ENCODE measurements around the gene CTBP1. TPM values are rescaled to one million over a fixed set of nuclear protein-coding genes. Genes with fewer than 3 reads are reported as not detected.

CTBP1 gene
- total and polyA plus RNA-seq, 2 experiments from 2014 or later, result 40.1 to 160 TPM

- no peak for DNase-seq
- no peak overlapping the region for H3K9ac ChIP-seq
- H3K9me3 ChIP-seq (ENCODE audit: low read depth), result no peaks in the 10 kb centered on the region
- 0 out of 2 replicates have a peak, but pooled peaks cover 8% of the 10 kb centered on the region for H3K4me1 ChIP-seq (ENCODE audit: insufficient read depth)
- H3F3A ChIP-seq (ENCODE audit: insufficient read depth), result no peaks in the 10 kb centered on the region
- H3K4me3 ChIP-seq, result no peak overlapping the region
- no peaks in the 10 kb centered on the region for H3K27me3 ChIP-seq (replicated peaks; ENCODE audit: insufficient read depth)
- H2AFZ ChIP-seq, result no peak overlapping the region
- WGBS, 2 experiments (ENCODE audit: low coverage in 1 of 2, low lambda C conversion rate in 2 of 2, missing lambda C conversion rate in 2 of 2), result 91% methylated on average over 20 of the region's 20 CpGs
- no peak overlapping the region for H3K27ac ChIP-seq
- in situ Hi-C loops (cut with MboI), result no loop called here
- TF ChIP-seq EZH2 (IDR thresholded peaks at IDR 0.05; ENCODE audit: insufficient read depth, poor library complexity, severe bottlenecking) (no peak), EZH2phosphoT487 (IDR thresholded peaks at IDR 0.05; ENCODE audit: insufficient read depth, low read depth) (no peak)
- H3K4me2 ChIP-seq (ENCODE audit: unreplicated experiment), result no peak overlapping the region
- peaks cover 37% of the 10 kb centered on the region for H3K79me2 ChIP-seq (ENCODE audit: insufficient read depth)
- H3K36me3 ChIP-seq (ENCODE audit: low read depth), result peaks cover 3% of the 10 kb centered on the region; the same call in 1 of the 2 replicates
- no peaks in the 10 kb centered on the region for H3K9me2 ChIP-seq (ENCODE audit: insufficient read depth)
- H4K20me1 ChIP-seq (ENCODE audit: insufficient read depth), result no peaks in the 10 kb centered on the region
These were observed 17.8 kb downstream of the CTBP1 start for GRCh38 chr4:1230971-1231636.

- Histone ChIP-seq H3K36me3 (ENCODE audit: low read depth) (peaks cover under 1% of the 10 kb centered on the region; the same call in 1 of the 2 replicates), H3K27me3 (replicated peaks; ENCODE audit: insufficient read depth) (no peaks in the 10 kb centered on the region), H3K9ac (no peak overlapping the region), H3K4me3 (no peak overlapping the region), H3K4me1 (ENCODE audit: insufficient read depth) (0 out of 2 replicates have a peak, but pooled peaks cover 8% of the 10 kb centered on the region), H3K4me2 (ENCODE audit: unreplicated experiment) (no peak overlapping the region), H2AFZ (no peak overlapping the region), H3K27ac (no peak overlapping the region), H3K9me2 (ENCODE audit: insufficient read depth) (no peaks in the 10 kb centered on the region), H4K20me1 (ENCODE audit: insufficient read depth) (no peaks in the 10 kb centered on the region), H3K9me3 (ENCODE audit: low read depth) (no peaks in the 10 kb centered on the region), H3F3A (ENCODE audit: insufficient read depth) (no peaks in the 10 kb centered on the region), H3K79me2 (ENCODE audit: insufficient read depth) (peaks cover 29% of the 10 kb centered on the region)
- no peak for TF ChIP-seq EZH2phosphoT487 (IDR thresholded peaks at IDR 0.05; ENCODE audit: insufficient read depth, low read depth)
- no peak for TF ChIP-seq EZH2 (IDR thresholded peaks at IDR 0.05; ENCODE audit: insufficient read depth, poor library complexity, severe bottlenecking)
- in situ Hi-C loops (cut with MboI), result no loop called here
- 98% methylated on average over 17 to 22 of the region's 22 CpGs for WGBS, 2 experiments (ENCODE audit: low coverage in 1 of 2, low lambda C conversion rate in 2 of 2, missing lambda C conversion rate in 2 of 2)
- no peak for DNase-seq
These were observed 18.6 kb downstream of the CTBP1 start for GRCh38 chr4:1230316-1230715.

GRCh38 chr4:1229117-1229849 is 19.6 kb downstream of the CTBP1 start:
- Histone ChIP-seq H3K79me2 (ENCODE audit: insufficient read depth) (peaks cover 19% of the 10 kb centered on the region), H3K4me3 (no peak overlapping the region), H3K27ac (no peak overlapping the region), H3K27me3 (replicated peaks; ENCODE audit: insufficient read depth) (no peaks in the 10 kb centered on the region), H3K36me3 (ENCODE audit: low read depth) (peaks cover 6% of the 10 kb centered on the region; the same call in 1 of the 2 replicates), H2AFZ (no peak overlapping the region), H3K9me2 (ENCODE audit: insufficient read depth) (no peaks in the 10 kb centered on the region), H3K9ac (no peak overlapping the region), H3K9me3 (ENCODE audit: low read depth) (no peaks in the 10 kb centered on the region), H4K20me1 (ENCODE audit: insufficient read depth) (no peaks in the 10 kb centered on the region), H3F3A (ENCODE audit: insufficient read depth) (no peaks in the 10 kb centered on the region), H3K4me2 (ENCODE audit: unreplicated experiment) (no peak overlapping the region), H3K4me1 (ENCODE audit: insufficient read depth) (0 out of 2 replicates have a peak, but pooled peaks cover 4% of the 10 kb centered on the region)
- in situ Hi-C loops (cut with MboI), result no loop called here
- WGBS, 2 experiments (ENCODE audit: low coverage in 1 of 2, low lambda C conversion rate in 2 of 2, missing lambda C conversion rate in 2 of 2), result 95 to 97% methylated on average over 25 to 27 of the region's 27 CpGs
- TF ChIP-seq EZH2phosphoT487 (IDR thresholded peaks at IDR 0.05; ENCODE audit: insufficient read depth, low read depth) (no peak), EZH2 (IDR thresholded peaks at IDR 0.05; ENCODE audit: insufficient read depth, poor library complexity, severe bottlenecking) (no peak)
- DNase-seq, result no peak

GRCh38 chr4:1227816-1228215 is 21.1 kb downstream of the CTBP1 start:
- Histone ChIP-seq H4K20me1 (ENCODE audit: insufficient read depth) (no peaks in the 10 kb centered on the region), H3K9me3 (ENCODE audit: low read depth) (no peaks in the 10 kb centered on the region), H3K79me2 (ENCODE audit: insufficient read depth) (peaks cover 12% of the 10 kb centered on the region; the same call in 1 of the 2 replicates), H3K4me2 (ENCODE audit: unreplicated experiment) (no peak overlapping the region), H3K36me3 (ENCODE audit: low read depth) (peaks cover 7% of the 10 kb centered on the region; the same call in 1 of the 2 replicates), H3F3A (ENCODE audit: insufficient read depth) (no peaks in the 10 kb centered on the region), H3K4me1 (ENCODE audit: insufficient read depth) (no peaks in the 10 kb centered on the region), H3K9me2 (ENCODE audit: insufficient read depth) (no peaks in the 10 kb centered on the region), H3K27ac (no peak overlapping the region), H2AFZ (no peak overlapping the region), H3K4me3 (no peak overlapping the region), H3K9ac (no peak overlapping the region), H3K27me3 (replicated peaks; ENCODE audit: insufficient read depth) (no peaks in the 10 kb centered on the region)
- no peak for TF ChIP-seq EZH2 (IDR thresholded peaks at IDR 0.05; ENCODE audit: insufficient read depth, poor library complexity, severe bottlenecking)
- no peak for TF ChIP-seq EZH2phosphoT487 (IDR thresholded peaks at IDR 0.05; ENCODE audit: insufficient read depth, low read depth)
- in situ Hi-C loops (cut with MboI), result no loop called here
- no peak for DNase-seq
- WGBS, 2 experiments (ENCODE audit: low coverage in 1 of 2, low lambda C conversion rate in 2 of 2, missing lambda C conversion rate in 2 of 2), result 91 to 92% methylated on average over 13 to 16 of the region's 16 CpGs

Measured in GM23248 (cell line).